HG03280 (cell line): Measurements from ENCODE around the gene MTG2.

Experiments used
- ATAC-seq: cut with Tn5 transposase; IDR thresholded peaks from one replicate; pipeline ENCODE4 v1.9.1; 2021; ENCODE audit warnings: mild to moderate bottlenecking, moderate library complexity; ENCODE audit not compliant: unreplicated experiment

MTG2 gene, protein sequence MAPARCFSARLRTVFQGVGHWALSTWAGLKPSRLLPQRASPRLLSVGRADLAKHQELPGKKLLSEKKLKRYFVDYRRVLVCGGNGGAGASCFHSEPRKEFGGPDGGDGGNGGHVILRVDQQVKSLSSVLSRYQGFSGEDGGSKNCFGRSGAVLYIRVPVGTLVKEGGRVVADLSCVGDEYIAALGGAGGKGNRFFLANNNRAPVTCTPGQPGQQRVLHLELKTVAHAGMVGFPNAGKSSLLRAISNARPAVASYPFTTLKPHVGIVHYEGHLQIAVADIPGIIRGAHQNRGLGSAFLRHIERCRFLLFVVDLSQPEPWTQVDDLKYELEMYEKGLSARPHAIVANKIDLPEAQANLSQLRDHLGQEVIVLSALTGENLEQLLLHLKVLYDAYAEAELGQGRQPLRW

DNA sequence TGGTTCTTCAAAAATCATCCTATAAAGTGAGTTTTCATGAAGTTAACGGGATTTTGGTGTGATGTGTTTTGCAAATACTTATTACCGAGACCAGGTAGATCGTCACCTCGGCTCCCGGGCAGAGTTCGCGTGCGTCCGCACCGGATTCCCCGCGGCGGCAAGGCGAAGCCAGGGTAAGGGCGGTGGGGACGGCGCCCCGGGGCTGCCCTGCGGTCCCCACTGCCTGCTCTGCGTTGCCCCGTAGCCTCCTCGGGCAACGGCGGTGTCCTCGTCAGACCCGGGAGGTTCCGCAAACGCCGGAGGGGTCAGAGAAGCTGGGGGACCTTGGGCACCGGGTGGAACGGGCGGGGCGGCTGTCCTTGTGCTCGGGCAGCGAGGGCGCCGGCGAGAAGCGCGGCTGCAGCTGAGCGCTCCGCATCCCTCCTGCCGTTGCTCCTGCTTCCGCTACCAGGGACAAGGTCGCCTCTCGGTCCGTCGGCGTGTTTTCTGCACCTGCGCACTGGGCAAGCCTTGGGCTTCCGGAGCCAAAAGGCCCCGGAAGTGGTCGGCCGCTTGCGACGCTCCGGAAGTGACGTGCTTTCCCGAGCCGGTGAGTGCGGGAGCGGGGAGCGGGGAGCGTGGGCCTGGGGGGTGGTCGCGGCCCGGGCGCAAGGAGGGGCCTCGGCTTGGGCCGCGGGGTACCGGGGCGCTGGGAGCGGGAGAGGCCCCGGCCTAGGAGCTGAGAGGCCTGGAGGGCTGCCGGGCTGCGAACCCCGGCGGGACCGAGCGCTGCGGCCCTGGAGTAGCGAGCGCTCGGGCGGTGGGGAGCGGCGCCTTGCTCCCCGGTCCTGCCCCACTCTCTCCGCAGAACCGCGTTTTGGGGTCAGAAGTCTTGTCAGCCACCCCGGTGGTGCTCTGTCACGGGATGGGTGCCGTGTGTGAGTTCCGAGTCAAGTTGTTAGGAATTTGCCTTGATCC, at the start of gene MTG2:
Gene MTG2 (plus strand): TSS at position 560 of the 957 bp plus-strand sequence. CDS start 10,393 bp downstream, outside the sequence.
- ATAC-seq: peak; percentile 90

DNA sequence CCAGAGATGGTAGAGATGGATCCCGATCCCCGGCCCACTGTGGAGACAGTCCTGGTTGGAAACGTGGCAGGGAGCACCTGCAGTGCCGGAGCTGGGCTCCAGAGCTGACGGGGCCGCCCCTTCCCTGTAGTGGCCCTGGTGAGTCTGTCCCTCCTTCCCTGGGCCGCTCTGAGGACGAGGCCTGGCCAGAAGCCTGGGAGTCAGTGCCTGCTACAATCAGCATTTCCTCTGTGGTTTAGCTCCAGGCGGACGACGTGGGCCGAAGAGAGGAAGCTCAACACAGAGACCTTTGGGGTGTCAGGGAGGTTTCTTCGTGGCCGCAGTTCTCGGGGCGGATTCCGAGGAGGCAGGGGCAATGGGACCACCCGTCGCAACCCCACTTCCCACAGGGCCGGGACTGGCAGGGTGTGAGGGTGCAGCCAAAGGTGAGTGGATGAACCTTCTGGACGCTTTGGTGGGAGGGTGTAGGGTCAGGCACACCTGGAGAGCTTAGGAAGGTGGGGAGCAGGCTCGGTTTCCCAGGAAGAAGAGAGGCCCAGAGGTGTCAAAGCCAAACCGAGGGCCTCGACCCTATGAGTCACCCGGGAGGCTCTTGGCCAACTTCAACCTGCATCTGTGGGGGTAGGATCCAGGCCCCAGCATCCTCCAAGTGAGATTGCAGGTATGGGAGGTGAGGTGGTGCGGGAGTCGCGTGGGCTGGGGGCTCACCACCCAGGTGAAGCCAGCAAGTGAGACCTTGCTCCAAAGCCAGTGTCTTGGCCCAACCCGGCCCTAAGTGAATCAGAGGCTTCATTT, 49.6 kb upstream of the MTG2 start:
- ATAC-seq: no peak

DNA sequence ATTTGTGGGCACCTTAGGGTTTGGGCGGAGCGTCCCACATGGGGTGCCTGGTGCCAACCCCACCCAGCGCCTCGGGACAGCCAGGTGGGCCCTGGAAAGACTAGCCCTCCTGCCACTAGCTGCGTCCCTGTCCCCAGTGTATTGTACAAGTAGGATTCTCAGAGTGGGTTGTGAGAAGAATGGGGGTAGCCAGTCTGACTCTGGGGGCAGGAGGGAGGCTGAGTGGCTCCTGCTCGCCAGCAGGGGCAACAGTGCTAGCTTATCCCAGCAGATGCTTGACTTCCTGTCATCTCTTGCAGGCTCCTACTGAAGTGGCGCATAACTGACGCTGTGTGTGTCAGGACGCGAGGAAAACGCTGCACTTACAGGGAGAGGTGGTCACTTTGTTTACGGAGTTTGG, 49.0 kb upstream of the MTG2 start:
- no peak for ATAC-seq

DNA sequence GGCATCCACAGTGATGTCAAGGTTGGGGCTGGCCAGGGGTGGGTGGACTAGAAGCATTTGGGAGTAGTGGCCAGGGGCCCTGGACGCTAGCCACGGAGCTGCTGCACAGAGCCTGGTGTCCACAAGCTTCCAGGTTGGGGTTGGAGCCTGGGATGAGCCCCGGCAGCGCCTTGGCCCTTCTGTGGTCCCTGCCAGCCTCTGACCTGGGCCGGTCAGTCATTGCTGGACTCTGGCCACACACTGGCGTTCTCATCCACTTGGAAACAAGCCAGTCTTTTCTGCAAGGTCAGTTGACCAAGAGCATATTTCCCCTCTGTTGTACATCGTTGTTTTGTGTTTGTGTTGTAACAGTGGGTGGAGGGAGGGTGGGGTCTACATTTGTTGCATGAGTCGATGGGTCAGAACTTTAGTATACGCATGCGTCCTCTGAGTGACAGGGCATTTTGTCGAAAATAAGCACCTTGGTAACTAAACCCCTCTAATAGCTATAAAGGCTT, 48.0 kb upstream of the MTG2 start:
- no peak for ATAC-seq

DNA sequence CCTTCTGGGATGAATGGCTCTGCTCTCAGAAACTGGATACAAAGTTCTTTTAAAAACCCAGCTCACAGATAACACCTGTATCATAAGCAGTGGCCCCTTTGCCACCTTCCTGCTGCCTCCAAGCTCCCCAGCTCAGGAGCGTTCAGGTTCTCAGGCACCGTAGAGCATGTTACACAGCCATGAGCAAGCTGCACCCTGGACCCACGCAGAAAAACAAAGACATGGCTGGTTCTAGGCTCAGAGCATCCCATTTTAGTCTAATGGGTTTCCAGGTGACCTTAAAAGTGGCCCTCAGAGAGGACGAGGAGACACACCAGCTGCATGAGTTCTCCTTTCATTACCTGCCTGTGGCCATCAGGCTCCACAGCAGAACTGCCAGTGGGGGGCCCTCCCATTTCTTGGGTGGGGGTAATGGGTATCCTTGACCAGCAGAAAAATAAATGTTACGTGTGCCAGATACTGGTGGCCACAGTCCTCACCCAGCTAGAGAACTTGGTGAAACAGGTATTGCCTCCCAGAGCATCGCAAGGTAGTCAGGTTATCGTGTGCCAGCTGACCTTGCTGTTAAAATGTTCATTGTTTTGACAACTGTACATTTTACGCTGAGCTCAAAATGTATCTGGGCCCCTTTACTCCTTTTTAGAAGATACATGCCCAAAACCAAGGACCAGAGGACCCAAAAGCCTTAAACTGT, 47.1 kb upstream of the MTG2 start:
- ATAC-seq: no peak

DNA sequence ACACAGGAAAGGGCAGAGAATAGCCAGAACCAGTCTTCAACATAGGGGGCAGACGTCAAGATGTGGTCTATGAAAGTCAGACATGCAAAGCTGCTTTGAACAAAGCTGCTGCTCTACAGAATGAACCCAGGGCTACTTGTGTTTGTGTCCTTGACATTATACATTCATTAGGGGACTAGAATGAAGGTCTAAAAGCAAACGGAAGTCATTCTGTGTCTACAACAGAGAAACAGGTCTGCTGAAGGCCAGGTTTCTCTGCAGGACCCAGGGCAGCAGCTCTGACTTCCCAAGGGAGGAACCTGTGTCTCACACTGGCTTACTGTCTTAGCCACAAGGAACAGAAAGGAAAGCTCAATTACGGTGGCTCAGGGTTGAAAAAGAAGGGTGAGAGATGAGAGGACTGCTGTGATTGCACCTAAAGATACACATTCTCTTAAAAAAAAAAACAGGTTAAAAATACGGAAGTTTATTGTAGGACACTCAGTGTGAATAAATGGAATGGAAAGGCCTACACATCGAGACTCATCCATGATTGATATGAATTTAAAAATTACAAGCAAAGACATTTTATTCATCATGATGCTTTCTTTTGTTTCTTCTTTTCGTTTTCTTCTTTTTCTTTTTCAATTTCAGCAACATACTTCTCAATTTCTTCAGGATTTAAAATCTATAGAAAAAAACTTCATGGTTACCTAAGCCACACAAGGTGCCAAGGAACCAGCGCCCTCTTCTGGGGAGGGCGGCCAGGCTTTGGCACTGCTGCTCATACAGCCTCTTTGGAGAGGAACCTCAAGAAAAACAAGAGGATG, 46.3 kb upstream of the MTG2 start:
- no peak for ATAC-seq

DNA sequence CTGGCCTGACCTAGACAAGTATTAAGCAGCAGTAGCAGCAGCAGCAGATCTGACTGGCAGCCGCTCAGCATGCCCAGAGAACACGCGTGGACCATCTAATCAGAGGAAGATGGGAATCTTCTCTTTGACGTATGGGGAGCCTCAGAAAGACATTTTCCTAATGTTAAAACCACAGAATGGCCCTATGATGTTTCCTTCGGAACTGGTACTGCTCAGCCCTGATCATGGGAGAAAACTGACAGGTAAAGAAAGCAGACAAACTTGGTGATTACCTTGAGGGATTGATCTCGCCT, 45.8 kb upstream of the MTG2 start:
- no peak for ATAC-seq

DNA sequence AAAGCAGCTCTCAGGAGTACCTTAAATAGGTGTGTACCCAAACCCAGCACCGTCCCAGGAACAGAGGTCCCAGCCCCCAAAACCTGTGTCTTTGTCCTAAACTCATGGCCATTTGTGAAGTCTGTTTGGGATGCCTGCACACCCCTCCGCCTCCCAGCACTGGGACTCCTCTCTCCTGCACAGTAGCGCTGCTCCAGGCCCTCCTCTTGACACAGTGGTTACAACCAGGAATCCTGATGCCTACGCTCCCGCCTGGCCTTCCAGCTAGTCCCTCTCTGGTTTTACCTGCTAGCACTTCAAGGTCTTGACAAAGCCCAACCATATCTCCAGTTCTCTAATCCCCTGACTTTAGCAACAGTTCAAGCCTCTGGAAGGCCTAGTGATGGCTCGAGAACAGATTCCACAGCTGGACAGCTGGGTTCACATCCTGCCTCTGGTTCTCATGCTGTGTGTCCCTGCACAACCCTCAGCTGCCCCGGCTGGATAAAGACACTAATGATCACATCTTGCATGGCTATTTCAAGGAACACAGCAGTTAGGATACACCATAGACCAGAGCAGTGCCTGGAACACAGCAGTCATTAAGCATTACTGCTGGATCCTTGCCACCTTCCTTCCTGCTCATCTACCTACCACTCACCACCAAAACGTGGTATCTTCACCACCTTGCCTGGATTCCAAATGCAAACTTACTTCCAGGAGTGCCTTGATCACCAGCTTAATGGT, 45.2 kb upstream of the MTG2 start:
- ATAC-seq: no peak

DNA sequence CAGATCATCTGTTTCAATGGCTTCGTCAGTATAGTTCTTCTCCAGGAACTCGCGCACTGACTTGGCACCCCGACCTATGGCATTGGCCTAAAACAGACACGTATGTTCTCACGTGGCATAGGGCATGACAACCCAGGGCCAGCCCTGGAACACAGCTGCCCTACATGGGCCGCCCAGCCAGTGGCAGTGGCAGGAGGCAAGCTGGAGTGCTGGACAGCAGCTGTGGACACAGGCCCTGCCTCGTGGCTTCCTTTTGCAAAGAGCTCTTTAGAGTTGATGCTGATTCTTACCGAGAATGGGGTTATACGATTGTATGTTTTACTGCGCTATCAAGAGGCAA, 44.7 kb upstream of the MTG2 start:
- ATAC-seq: no peak

DNA sequence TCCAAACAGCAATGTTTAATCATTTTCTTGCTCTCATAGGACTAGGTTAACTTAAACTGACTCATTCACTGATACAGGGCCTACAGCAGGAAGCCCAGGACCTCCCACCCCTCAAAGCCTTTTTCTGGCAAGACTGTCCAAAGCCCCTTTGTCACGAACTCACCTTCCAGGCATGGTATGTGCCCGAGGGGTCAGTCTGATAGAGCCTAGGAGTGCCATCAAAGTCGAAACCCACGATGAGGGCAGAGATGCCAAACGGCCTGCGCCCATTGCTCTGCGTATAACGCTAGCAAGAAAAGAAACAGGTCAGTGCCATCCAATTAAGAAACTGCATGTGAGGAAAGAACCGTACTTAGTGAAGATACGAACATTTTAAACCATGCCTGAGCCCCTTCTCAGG, 43.9 kb upstream of the MTG2 start:
- no peak for ATAC-seq

DNA sequence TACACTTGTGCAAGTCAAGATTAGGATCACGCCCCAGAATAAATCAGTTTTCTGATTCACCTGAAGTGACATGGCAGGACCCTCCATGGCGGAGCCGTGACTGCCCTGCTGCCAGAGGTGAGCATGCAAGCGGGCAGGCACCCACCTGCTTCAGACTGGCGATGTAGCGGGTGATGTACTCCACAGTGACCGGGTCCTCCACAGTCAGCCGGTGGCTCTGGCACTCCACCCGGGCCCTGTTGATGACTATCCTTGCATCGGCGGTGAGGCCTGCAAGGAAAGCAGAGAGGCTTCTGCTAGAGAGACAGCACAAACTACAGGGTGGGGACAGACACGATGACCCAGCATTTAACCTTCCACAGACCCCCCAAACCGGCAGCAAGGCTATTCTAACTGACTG, 43.2 kb upstream of the MTG2 start:
- no peak for ATAC-seq

DNA sequence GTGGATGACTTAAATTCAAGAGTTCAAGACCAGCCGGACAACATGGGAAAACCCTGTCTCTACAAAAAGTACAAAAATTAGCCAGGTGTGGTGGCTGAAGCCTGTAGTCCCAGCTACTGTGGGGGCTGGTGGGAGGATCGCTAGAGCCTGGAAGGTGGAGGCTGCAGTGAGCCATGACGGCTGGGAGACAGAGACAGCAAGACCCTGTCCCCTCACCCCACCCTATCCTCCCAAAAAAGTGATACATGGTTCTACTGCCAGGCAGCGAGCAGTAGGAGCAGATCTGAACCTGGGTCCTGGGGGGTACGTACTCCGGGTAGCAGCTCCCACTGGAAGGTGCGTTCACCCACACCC, 41.8 kb upstream of the MTG2 start:
- no peak for ATAC-seq

DNA sequence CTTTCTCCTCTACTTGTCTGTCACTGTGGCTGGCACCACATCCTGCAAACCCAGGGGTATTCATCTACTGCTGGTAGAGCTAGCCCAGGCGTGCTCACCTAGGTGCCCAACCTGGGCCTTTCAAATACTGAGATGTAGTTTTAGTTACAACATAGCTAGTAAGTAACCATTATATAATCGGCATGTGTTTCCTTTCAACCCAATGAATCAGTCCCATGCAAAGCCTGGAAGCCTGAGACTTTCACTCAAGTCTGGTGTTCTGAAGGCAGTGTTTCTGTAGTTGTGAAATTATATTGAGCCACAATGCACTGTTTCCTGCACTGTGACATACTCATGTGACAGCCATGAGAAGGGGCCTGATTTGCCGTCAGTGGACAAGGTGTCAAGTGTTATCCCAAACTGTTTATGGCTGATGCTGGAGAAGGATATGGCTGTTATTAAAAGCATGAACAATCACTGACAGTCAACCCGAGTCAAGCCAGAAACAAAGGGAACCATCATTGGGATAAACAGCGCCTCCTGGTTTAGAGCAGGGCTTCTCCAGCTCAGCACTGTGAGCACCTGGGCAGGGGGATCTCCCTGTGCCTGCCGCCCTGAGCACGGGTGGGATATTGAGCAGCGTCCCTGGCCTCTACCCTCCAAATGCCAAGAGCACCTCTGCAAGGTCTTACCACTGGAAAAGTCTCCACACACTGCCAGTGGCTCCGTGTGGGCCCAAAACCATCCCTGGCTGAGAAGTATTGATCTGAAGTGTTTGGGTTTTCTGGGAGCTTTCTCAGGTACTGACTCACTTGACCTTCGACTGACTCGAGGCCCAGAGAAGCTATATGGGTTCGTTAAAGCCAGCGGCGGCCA, 41.2 kb upstream of the MTG2 start:
- ATAC-seq: no peak

DNA sequence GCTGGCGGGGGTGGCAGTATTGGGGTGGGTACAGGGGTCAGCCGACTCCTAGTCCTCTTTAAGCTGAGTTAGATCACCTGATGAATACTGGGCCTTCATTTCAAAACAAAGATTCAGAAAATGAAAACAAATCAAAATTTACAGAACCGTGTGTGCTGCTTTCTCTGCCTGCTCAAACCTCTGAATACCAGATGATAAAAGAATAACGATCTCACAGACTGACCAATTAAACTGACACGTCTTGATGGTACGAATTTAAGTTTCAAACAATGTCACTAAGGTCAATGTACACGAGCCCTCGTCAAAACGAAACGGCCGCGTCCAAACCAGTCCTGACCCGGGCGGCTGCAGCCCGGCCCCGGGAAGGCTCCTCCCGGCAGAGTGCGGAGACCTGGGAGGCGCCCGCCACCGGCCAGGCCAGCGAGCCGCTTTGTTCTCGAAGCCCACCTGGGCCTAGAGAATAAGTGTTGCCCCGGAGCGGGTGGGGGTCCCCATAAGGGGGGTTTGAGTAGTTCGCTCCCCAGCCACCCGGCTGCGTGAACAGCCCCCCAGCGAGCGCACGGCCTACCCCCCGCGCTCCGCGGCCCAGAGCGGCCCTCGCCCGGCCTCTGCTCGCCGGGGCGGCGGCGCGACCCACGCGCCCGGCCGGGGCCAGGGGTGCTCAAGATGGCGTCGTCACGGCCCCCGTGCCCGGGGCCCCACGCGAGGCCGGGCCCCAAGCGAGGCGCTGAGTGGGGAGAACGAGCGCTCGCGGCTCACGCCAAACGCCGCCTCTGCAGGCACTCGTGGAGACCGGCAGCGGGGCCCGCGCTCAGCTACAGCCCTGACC, 40.4 kb upstream of the MTG2 start:
- ATAC-seq: peak; percentile 13

DNA sequence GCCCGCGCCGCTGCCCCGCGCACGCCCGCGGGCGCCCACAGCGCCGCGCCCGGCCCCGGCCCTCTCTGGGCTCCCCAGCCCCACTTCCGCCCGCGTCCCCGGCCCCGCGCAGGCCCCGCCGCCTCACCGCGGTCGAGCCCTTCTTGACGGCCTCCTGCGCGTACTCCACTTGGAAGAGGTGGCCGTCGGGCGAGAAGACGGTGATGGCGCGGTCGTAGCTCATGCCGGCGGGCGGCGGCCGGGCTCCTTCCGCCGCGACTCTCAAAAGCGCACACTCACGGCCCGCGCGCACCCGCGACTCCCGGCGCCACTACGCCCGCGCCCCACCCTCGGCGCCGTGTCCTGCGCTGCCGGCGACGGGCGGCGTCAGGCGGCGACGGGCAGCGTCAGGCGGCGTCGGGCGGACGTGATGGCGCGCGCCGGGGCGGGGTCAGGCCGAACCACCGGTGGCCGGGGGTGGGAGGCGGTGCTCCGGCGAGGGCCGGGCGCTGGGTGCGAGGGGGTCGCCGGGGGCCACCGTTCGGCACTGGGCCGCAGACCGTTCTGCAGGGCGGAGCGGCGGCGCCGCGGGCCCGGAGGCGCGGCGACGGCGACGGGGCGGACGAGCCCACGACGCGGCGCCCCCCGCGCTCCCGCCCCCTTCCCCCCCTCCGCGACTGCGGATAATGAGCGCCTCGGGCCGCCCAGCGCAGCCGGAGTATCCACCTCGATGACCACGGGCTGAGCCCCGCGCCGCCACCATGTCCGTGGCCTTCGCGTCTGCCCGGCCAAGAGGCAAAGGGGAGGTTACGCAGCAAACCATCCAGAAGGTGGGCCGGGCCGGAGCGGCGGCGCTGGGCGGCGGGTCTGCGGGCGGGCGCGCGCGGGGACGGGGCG, 39.5 kb upstream of the MTG2 start, which contains the start of the genes PSMA7 and SS18L1:
Gene PSMA7 (minus strand): TSS at position 314 of the 876 bp plus-strand sequence. CDS start 91 bp downstream, at position 223.
Gene SS18L1 (plus strand): TSS at position 689 of the 876 bp plus-strand sequence. CDS start 52 bp downstream, at position 741.
- ATAC-seq: peak; percentile 80
